ENCODE results near the gene PARK7.

PARK7 gene

DNA sequence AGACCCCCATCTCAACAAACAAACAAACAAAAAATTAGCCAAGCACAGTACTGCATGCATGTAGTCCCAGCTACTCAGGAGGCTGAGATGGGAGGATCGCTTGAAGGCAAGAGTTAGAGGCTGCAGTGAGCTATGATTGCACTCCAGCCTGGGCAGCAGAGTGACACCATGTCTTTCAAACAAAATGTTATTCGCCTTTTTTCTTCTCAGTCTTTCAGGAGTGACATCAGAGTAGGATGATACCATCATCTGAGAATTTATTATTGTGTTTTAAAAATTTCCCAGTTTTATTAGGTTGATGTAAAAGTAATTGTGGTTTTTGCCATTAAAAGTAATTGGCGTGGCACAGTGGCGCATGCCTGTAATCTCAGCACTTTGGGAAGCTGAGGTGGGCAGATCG lies 10.8 kb downstream of the PARK7 start:
- DNase-seq, result no peak

DNA sequence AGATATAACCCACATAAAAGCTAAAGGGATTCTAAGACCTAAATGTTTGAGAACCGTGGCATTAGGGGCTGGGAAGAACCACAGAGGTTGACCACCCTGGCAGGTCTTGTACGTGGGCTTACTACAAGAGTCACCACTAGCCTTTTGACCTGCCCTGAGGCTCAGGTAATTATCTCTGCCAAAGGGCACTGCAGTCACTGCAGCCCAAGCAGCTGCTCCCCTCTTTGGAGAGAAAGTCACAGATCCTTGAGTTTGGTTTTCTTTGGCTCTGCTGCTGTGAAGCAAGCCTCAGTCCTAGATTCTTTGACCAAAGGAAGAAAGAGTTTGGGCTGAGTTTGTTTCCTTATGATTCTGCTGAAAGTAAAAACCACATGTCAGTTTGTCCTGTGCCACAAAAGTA lies 11.6 kb downstream of the PARK7 start:
- Mint-ChIP-seq H3K36me3 (ENCODE audit: insufficient read depth) (peaks cover 68% of the 10 kb centered on the region), H3K9me3 (no peaks in the 10 kb centered on the region), H3K27me3 (no peaks in the 10 kb centered on the region), H3K27ac (no peak overlapping the region), H3K4me3 (no peak overlapping the region), H3K4me1 (ENCODE audit: low read depth in 2 of 2) (peaks cover 4 to 6% of the 10 kb centered on the region in 2 donors)
- ATAC-seq (replicated peaks) (no peak), DNase-seq (no peak)

More for the DNA sequence above, 10.8 kb downstream of the PARK7 start:
- no peak overlapping the region for H3K27ac Mint-ChIP-seq
- no peaks in the 10 kb centered on the region for H3K27me3 Mint-ChIP-seq
- peaks cover 5 to 10% of the 10 kb centered on the region in 2 donors for H3K4me1 Mint-ChIP-seq (ENCODE audit: low read depth in 2 of 2)
- H3K36me3 Mint-ChIP-seq (ENCODE audit: insufficient read depth), result peaks cover 64% of the 10 kb centered on the region
- no peaks in the 10 kb centered on the region for H3K9me3 Mint-ChIP-seq
- ATAC-seq (replicated peaks), result no peak
- no peak overlapping the region for H3K4me3 Mint-ChIP-seq

DNA sequence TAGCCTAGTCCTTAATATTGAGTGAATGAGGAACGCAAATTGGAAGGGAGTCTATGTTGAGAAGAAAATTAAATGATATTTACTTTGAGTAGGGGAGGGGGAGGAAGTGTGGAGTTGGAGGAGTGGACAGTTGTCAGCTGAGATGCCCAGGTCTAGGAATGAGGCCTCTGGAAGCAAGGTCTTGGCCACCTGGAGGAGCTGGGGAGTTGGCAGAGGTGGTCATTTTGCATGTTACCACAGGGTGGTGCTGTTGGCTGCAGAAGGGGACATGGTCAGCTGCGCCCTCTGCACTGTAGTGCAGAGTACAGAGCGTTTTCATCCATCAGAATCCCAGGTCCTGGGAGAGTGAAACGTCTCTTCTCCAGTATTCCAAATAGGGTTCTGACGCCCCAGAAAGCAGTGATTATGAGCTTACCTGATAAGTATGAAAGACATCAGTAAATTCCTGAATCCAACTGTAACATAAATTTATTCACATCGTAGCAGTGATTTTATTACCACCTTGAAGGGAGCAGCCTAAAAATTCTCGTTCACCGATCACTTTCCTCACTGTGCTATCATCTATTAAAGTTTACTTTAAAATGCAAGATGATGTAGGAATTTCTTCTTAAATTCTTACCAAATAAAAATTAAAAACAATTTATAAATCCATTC lies 13.8 kb downstream of the PARK7 start:
- Mint-ChIP-seq H3K4me1 (ENCODE audit: low read depth in 2 of 2) (peaks cover 5 to 12% of the 10 kb centered on the region in 2 donors), H3K36me3 (ENCODE audit: insufficient read depth) (peaks cover 69% of the 10 kb centered on the region), H3K4me3 (no peak overlapping the region), H3K27ac (peak overlapping the region; percentile 22 to 56), H3K9me3 (no peaks in the 10 kb centered on the region), H3K27me3 (no peaks in the 10 kb centered on the region)
- ATAC-seq (replicated peaks), result peak; percentile 64
- peak in 1 of 3 experiments; percentile 16 for DNase-seq

DNA sequence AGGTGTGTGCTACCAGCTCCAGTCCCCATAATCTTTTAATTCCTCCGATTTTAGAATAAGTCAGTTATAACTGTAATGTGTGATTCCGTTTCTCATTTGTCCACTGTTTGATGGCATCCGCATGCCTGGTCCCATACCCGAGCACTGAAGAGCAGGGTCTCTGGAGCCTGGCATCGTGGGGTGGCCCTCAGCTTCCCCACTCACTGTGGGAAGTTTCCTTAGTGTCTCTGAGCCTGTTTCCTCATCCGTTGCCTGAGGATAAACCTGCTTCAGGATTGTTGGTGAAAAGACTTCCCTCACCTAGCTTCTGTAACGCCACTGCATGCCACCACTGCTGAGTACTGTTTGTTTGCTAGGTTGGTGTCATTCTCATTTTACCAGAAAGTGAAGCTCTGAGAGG lies 19.5 kb downstream of the PARK7 start:
- Mint-ChIP-seq H3K36me3 (ENCODE audit: insufficient read depth) (peaks cover 78% of the 10 kb centered on the region), H3K4me1 (ENCODE audit: low read depth in 2 of 2) (peaks cover 6 to 17% of the 10 kb centered on the region in 2 donors), H3K9me3 (no peaks in the 10 kb centered on the region), H3K27me3 (no peaks in the 10 kb centered on the region), H3K4me3 (no peak overlapping the region), H3K27ac (no peak overlapping the region)
- ATAC-seq (replicated peaks), result no peak
- no peak for DNase-seq

DNA sequence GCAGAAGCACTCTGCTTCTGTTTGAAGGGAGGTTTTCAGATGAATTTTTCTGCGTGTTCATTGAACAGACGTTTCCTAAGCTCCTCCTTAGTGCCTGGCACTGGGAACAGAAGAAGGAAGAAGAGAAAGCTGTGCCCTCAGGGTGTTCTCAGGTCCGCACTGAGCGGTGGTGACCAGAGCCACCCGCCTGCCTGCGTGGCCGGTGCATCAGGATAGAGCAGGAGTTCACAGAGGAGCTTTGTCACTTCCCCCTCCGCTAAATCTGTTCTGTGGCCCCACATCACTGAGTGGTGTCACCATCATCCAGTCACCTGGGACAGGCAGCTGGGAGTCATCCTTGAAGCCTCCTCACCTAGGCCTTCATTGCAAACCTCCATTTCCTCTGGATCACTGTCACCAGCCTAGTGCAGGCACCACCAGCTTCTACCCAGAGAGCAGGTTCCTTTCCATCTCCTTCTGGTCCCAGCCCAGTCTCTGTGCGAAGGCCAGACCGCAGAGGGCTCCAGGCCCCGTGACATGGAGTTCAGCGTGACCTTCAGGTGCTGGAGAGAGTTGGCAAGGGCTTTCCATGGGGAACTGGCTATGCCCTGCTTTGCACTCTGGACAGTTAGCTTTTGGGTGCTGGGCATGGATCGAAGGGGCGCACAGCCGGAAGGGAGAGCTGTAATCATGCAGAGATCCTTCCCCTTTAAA lies 21.7 kb downstream of the PARK7 start:
- Mint-ChIP-seq H3K4me1 (ENCODE audit: low read depth in 2 of 2) (peaks cover 6 to 17% of the 10 kb centered on the region in 2 donors), H3K27me3 (no peaks in the 10 kb centered on the region), H3K9me3 (no peaks in the 10 kb centered on the region), H3K4me3 (no peak overlapping the region), H3K36me3 (ENCODE audit: insufficient read depth) (peaks cover 69% of the 10 kb centered on the region), H3K27ac (peak overlapping the region; percentile 51 to 66)
- ATAC-seq (replicated peaks) (no peak), DNase-seq (no peak)

DNA sequence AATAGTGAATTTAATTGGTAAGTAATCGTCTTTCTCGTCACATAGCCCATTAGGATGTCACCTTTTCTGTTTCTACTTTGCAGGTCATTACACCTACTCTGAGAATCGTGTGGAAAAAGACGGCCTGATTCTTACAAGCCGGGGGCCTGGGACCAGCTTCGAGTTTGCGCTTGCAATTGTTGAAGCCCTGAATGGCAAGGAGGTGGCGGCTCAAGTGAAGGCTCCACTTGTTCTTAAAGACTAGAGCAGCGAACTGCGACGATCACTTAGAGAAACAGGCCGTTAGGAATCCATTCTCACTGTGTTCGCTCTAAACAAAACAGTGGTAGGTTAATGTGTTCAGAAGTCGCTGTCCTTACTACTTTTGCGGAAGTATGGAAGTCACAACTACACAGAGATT lies 23.3 kb downstream of the PARK7 start:
- no peak for ATAC-seq (replicated peaks)
- H3K36me3 Mint-ChIP-seq (ENCODE audit: insufficient read depth), result peaks cover 53% of the 10 kb centered on the region
- H3K4me1 Mint-ChIP-seq (ENCODE audit: low read depth in 2 of 2), result peaks cover 6 to 12% of the 10 kb centered on the region in 2 donors
- no peak overlapping the region for H3K27ac Mint-ChIP-seq
- H3K27me3 Mint-ChIP-seq, result no peaks in the 10 kb centered on the region
- DNase-seq, result no peak
- peaks cover 0 to 2% of the 10 kb centered on the region in 2 donors for H3K9me3 Mint-ChIP-seq
- no peak overlapping the region for H3K4me3 Mint-ChIP-seq

DNA sequence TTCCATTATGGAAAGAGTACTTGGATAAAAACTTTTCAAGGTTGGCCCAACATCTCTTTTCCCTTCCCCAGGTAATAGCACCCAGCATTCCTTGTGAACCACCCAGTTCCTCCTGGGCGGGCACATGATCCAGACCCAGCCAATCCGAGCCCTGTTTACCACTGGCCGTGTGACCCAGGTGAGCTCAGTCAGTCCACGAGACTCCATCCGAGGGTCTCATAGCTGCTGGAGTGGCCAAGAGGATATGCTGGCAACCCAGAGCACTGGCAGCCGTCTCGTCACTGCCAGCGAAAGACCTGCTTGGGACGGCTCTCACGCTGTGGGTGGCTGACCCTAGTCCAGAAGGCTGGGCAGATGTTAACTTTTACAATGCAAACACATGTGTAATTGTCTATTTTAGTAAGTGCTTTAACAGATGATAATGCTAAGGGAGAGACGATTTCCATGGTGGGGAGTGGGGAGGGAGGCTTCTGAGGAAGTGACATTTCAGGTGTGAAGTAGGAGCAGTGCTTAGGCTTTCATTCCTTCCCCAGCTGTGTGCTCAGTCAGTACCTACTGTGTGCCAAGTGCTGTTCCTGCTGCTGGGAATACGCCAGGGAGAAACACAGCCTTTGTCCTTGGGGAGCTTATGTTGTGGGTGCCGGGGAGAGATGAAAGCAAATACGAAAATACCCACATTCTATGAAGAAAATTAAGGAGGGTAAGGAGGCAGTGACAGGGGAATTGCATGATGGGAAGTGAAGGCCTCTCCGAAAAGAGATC lies 24.5 kb downstream of the PARK7 start:
- Mint-ChIP-seq H3K4me3 (no peak overlapping the region), H3K36me3 (ENCODE audit: insufficient read depth) (peaks cover 53% of the 10 kb centered on the region), H3K27me3 (no peaks in the 10 kb centered on the region), H3K9me3 (peaks cover 3 to 13% of the 10 kb centered on the region in 2 donors), H3K27ac (peak overlapping the region; percentile 4 to 30), H3K4me1 (ENCODE audit: low read depth in 2 of 2) (peaks cover 6 to 12% of the 10 kb centered on the region in 2 donors)
- DNase-seq (no peak), ATAC-seq (replicated peaks) (no peak)

DNA sequence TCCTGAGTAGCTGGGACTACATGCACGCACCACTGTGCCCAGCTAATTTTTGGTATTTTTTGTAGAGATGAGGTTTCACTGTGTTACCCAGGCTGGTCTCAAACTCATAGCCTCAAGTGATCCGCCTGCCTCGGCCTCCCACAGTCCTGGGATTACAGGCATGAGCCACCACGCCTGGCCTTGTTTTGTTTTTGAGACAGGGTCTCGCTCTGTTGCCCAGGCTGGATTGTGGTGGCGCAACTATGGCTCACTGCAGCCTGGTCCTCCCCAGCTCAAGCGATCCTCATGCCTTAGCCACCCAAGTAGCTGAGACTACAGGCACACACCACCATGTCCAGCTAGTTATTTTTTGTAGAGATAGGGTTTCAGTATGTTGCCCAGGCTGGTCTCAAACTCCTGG lies 26.0 kb downstream of the PARK7 start:
- Mint-ChIP-seq H3K4me3 (no peak overlapping the region), H3K27me3 (no peaks in the 10 kb centered on the region), H3K4me1 (ENCODE audit: low read depth in 2 of 2) (peaks cover 2 to 7% of the 10 kb centered on the region in 2 donors), H3K36me3 (ENCODE audit: insufficient read depth) (peaks cover 50% of the 10 kb centered on the region), H3K9me3 (peaks cover 3 to 13% of the 10 kb centered on the region in 2 donors), H3K27ac (no peak overlapping the region)
- DNase-seq (no peak), ATAC-seq (replicated peaks) (no peak)

DNA sequence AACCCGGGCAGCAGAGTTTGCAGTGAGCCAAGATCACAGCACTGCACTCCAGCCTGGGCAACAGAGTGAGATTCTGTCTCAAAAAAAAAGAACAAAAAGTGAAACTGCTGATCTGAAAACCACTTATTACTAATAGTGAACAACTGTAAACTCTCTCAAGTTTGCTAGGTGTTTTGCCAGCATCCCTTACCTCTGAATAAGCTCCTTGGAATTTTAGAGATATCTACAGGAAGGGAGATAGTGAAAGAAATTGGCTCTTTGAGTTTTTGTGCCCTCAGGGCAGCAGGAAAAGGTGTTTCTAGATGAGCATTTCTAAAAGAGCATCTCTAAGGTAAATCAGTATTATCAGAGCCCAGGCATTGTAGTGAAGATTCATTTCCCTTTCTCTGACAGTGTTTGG lies 27.1 kb downstream of the PARK7 start:
- no peak overlapping the region for H3K4me3 Mint-ChIP-seq
- peaks cover 43% of the 10 kb centered on the region for H3K36me3 Mint-ChIP-seq (ENCODE audit: insufficient read depth)
- ATAC-seq (replicated peaks) (no peak), DNase-seq (no peak)
- peaks cover 3 to 13% of the 10 kb centered on the region in 2 donors for H3K9me3 Mint-ChIP-seq
- no peaks in the 10 kb centered on the region for H3K27me3 Mint-ChIP-seq
- peaks cover 1 to 5% of the 10 kb centered on the region in 2 donors for H3K4me1 Mint-ChIP-seq (ENCODE audit: low read depth in 2 of 2)
- no peak overlapping the region for H3K27ac Mint-ChIP-seq

DNA sequence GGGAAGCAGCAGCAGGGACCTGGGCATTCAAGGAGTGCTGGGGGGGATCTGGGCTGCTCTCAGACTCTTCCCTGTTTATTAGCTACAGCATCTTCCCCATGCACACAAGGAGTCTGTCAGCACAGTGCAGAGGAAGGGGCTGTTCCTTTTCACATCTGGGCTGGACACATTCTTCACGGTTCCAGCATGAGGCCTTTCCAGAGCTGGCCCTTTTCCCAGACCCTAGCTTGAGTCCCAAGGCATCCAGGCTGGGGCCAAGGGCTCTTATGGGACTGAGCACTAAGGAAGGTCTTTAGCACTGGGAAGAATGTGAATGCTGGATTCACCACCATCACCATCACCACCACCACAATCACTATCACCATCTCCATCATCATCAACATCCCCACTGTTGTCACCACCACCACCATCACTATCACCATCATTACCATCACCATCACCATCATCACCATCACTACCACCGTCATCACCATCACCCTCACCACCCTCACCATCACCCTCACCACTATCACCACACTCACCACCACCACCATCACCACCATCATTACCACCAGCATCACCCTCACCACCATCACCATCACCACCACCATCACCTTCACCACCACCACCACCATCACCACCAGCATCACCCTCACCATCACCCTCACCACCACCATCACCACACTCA lies 28.4 kb downstream of the PARK7 start:
- peak; percentile 44 for ATAC-seq (replicated peaks)
- DNase-seq, result no peak
- Mint-ChIP-seq H3K4me1 (ENCODE audit: low read depth in 2 of 2) (peaks cover 0 to 4% of the 10 kb centered on the region in 2 donors), H3K27me3 (no peaks in the 10 kb centered on the region), H3K36me3 (ENCODE audit: insufficient read depth) (peaks cover 36% of the 10 kb centered on the region), H3K9me3 (peaks cover 3 to 13% of the 10 kb centered on the region in 2 donors), H3K4me3 (peak overlapping the region in 1 of 2 donors; percentile 39), H3K27ac (peak overlapping the region; percentile 76 to 87)

DNA sequence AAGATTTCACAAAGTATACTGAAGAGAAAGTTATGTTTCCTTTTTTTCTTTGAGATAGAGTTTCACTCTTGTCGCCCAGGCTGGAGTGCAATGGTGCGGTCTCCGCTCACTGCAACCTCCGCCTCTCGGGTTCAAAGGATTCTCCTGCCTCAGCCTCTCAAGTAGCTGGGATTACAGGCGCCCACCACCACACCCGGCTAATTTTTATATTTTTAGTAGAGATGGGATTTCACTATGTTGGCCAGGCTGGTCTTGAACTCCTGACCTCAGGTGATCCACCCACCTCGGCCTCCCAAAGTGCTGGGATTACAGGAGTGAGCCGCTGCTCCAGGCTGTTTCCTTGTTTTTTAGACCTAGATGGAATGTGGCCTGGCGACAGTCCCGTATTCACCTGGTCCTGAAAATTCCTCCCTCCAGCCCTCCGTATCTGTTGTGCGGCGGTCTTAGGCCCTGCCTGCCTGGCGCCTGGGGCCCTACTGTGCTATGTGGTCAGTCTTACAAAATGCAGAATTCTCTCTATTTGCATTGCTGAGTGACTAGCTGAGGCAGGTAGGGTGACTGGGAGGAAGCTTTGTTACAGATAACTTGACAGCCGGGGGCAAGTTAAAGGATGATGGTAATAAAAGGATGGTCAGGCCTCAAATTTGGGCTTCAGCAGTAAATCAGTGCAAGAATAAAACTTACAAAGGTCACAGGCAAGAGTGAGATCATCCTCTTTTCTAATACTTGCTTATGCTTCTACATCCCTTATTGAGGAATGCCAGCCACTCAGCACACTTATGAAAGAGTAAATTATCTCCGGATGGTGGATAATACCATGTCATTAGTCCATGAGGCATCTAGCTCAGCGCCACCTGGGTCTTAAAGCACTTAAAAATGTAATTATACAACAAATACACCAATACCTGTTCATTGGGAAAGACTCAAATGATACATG lies 30.3 kb downstream of the PARK7 start:
- H3K27me3 Mint-ChIP-seq, result no peaks in the 10 kb centered on the region
- peaks cover 24% of the 10 kb centered on the region for H3K36me3 Mint-ChIP-seq (ENCODE audit: insufficient read depth)
- H3K4me3 Mint-ChIP-seq, result no peak overlapping the region
- H3K4me1 Mint-ChIP-seq (ENCODE audit: low read depth in 2 of 2), result peaks cover 0 to 4% of the 10 kb centered on the region in 2 donors
- H3K9me3 Mint-ChIP-seq, result peaks cover 3 to 13% of the 10 kb centered on the region in 2 donors
- no peak overlapping the region for H3K27ac Mint-ChIP-seq
- DNase-seq (no peak), ATAC-seq (replicated peaks) (no peak)

DNA sequence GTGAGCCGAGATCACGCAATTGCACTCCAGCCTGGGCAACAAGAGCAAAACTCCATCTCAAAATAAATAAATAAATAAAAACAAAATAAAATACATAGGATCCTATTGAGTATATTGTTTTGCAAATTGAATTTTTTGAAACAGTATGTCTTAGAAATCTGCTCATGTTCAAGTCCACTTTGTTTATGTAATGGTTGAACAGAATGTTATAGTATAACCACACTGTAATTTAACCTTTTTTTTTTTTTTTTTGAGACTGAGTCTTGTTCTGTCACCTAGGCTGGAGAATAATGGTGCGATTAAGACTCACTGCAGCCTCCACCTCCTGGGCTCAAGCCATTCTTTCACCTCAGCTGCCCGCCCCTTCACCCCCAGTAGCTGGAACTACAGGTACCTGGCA lies 31.4 kb downstream of the PARK7 start:
- ATAC-seq (replicated peaks) (no peak), DNase-seq (no peak)
- no peaks in the 10 kb centered on the region for H3K27me3 Mint-ChIP-seq
- peak overlapping the region in 1 of 2 donors; percentile 77 for H3K27ac Mint-ChIP-seq
- H3K4me3 Mint-ChIP-seq, result no peak overlapping the region
- peaks cover 3 to 13% of the 10 kb centered on the region in 2 donors for H3K9me3 Mint-ChIP-seq
- peaks cover 18% of the 10 kb centered on the region for H3K36me3 Mint-ChIP-seq (ENCODE audit: insufficient read depth)
- H3K4me1 Mint-ChIP-seq (ENCODE audit: low read depth in 2 of 2), result peaks cover 0 to 4% of the 10 kb centered on the region in 2 donors

All from effector memory CD8-positive, alpha-beta T cell (primary cell).